Brain microvascular endothelial cell (primary cell): Measurements from ENCODE around the gene APOLD1.

Experiments used
- DNase-seq: peaks from one replicate; pipeline ENCODE4 v3.0.0-alpha.2; 2020
- H3K27ac ChIP-seq: fragments of 250-450 bp; sonication (Bioruptor Pico); 2 replicates; pipeline ENCODE4 v1.5.1; 2020; ENCODE audit warnings: mild to moderate bottlenecking, moderate library complexity
- H3K27me3 ChIP-seq: fragments of 250-450 bp; sonication (Bioruptor Pico); replicated peaks from 2 replicates; pipeline ENCODE4 v1.5.1; 2020; ENCODE audit warnings: mild to moderate bottlenecking
- H3K36me3 ChIP-seq: fragments of 250-450 bp; sonication (Bioruptor Pico); replicated peaks from 2 replicates; pipeline ENCODE4 v1.5.1; 2020; ENCODE audit warnings: mild to moderate bottlenecking
- H3K4me3 ChIP-seq: 2 replicates; pipeline ENCODE4 v1.5.1; 2011; ENCODE audit warnings: low read depth, mild to moderate bottlenecking, control low read depth, low read length, moderate library complexity
- CTCF ChIP-seq: IDR thresholded peaks from 2 replicates; pipeline ENCODE4 v1.5.1; 2011; ENCODE audit warnings: low read depth, mild to moderate bottlenecking, moderate library complexity, low read length, control low read depth, inconsistent platforms; ENCODE audit errors: missing control alignments
- in situ Hi-C: cut with HindIII; loops from 2 replicates; pipeline ENCODE4 v1.10.0; 2017; ENCODE audit warnings: low sequenced_read_pairs, low pct_ligation_motif_present

APOLD1 gene

GRCh38 chr12:12807970-12808702, 22.7 kb downstream of the APOLD1 start:
- in situ Hi-C loops: no loop called here
- H3K27me3 ChIP-seq: no peaks in the 10 kb centered on the region
- peak overlapping the region; percentile 1 for H3K4me3 ChIP-seq
- no peak for DNase-seq
- H3K36me3 ChIP-seq: no peaks in the 10 kb centered on the region
- no peak for TF ChIP-seq CTCF
- peak overlapping the region; percentile 93 for H3K27ac ChIP-seq

- Histone ChIP-seq H3K36me3 (peaks cover 2% of the 10 kb centered on the region), H3K27ac (no peak overlapping the region), H3K4me3 (no peak overlapping the region), H3K27me3 (no peaks in the 10 kb centered on the region)
- DNase-seq: no peak
- TF ChIP-seq CTCF: no peak
- in situ Hi-C loops: no loop called here
Measured at GRCh38 chr12:12810553-12811021, 25.1 kb downstream of the APOLD1 start.

DNA sequence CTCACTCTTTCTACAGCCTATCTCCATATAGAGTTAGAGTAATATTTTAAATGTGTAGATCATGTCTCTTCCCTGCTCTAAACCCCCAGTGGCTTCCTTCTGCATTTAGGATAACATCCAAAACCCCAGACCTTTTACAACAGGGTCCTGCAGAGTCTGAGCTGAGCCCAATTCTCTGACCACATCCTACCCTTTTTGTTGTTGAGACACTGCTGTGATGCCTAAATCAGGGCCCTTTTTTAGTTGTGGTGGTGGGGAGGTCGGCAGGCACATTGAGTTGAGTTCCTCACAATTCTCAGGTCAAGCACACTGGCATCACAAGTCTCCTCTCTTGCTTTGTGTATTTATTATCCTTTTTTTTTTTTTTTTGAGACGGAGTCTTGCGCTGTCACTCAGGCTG, 25.9 kb downstream of the APOLD1 start:
- in situ Hi-C loops: no loop called here
- no peaks in the 10 kb centered on the region for H3K27me3 ChIP-seq
- peaks cover 2% of the 10 kb centered on the region for H3K36me3 ChIP-seq
- no peak overlapping the region for H3K4me3 ChIP-seq
- no peak overlapping the region for H3K27ac ChIP-seq
- DNase-seq: no peak
- TF ChIP-seq CTCF: no peak

DNA sequence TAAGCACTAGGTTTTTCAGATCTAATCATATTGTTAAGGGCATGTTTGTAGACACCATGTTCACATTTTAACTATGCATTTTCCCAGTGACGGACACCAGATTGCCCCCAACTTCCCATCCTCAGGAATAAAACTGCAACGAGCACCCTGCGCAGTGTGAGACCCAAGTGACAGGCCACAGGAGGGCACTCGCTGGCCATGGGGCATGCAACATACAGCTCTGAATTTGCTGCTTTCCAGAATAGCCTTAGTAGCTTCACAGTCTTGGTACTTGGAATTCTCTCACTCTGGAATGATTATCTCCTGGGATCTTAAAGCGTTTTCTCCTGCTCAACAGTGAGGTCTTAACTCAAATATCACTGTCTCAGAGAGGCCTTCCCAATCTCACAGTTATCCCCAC, 26.7 kb downstream of the APOLD1 start:
- no peaks in the 10 kb centered on the region for H3K27me3 ChIP-seq
- DNase-seq: no peak
- peaks cover 2% of the 10 kb centered on the region for H3K36me3 ChIP-seq
- H3K4me3 ChIP-seq: no peak overlapping the region
- in situ Hi-C loops: no loop called here
- no peak for TF ChIP-seq CTCF
- H3K27ac ChIP-seq: no peak overlapping the region

DNA sequence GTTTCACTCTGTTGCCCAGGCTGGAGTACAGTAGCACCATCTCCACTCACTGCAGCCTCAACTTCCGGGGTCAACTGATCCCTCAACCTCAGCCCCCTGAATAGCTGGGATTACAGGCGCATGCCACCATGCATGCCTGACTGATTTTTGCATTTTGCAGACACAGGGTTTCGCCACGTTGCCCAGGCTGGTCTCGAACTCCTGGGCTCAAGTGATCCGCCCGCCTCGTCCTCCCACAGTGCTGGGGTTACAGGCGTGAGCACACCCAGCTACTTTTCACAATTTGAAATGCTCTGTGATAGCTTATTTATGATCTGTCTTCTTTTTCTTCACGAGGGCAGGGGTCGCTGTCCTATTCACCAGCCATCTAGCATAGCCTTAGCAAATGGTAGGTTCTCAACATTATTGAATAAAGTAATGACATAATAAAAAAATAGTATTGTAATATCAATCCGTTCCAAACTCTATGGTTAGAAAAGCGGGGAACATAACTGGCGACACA, 27.2 kb downstream of the APOLD1 start:
- peaks cover 2% of the 10 kb centered on the region for H3K36me3 ChIP-seq
- H3K4me3 ChIP-seq: no peak overlapping the region
- no peaks in the 10 kb centered on the region for H3K27me3 ChIP-seq
- in situ Hi-C loops: no loop called here
- DNase-seq: no peak
- H3K27ac ChIP-seq: no peak overlapping the region
- no peak for TF ChIP-seq CTCF
